GOT3 (cell line): Measurements from ENCODE around the gene TMPRSS3.

ENCODE experiments used
- DNase-seq: peaks from one replicate; lab custom pipeline; 2025; ENCODE audit warnings: mixed read lengths; lab: John Stamatoyannopoulos, UW

TMPRSS3 gene

DNA sequence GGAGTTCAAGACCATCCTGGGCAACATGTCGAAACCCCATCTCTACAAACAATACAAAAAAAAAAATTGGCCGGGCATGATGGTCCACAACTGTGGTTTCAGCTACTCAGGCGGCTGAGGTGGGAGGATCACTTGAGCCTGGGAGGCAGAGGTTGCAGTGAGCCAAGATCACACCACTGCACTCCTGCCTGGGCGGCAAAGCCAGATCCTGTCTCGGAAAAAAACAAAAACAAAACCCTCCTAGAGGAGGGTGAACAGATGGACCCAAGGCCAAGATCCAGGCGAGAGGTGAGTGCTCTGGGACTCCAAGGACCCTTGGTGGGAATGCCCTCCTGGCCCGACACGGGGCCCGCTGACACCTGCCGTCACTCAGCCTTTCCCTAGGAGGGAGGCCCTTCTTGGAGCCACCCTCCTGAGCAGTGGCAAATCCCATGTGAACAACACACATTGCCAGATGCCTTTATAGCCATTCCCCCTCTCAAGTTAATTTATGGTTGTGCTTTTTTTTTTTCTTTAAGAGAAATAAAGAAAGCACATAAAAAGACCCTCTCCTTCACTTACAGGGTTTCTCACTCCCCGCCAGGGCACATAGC is 45.4 kb downstream of the TMPRSS3 start:
- no peak for DNase-seq

DNA sequence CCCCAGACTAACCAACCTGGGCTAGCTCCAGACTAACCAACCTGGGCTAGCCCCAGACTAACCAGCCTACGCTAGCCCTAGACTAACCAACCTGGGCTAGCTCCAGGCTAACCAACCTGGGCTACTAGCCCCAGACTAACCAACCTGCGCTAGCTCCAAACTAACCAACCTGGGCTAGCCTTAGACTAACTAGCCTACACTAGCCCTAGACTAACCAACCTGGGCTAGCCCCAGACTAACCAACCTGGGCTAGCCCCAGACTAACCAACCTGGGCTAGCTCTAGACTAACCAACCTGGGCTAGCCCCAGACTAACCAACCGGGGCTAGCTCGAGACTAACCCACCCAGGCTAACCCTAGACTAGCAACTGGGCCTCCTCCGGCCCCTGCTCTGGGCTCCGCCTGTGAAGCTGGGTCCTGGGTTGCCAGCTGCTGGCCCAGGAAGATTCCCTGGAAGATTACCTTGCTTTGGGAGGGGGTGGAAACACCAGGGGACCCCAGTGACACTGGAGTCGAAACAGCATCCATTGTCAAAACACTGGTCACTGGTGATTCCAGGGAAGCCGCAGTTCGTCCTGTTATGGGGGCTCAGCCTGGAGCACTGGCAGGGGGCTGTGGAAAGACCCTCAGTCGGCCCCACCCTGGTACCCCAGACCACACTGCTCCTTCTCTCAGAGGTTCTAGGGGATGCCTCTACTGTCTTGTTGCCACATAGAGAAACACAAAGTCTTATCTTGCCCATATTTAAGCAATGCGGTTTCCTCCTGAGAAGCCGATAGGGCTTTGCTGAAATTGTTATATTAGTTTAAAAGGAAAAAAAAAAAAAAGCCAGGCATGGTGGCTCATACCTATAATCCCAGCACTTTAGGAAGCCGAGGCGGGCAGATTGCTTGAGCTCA is 46.2 kb downstream of the TMPRSS3 start:
- no peak for DNase-seq

DNA sequence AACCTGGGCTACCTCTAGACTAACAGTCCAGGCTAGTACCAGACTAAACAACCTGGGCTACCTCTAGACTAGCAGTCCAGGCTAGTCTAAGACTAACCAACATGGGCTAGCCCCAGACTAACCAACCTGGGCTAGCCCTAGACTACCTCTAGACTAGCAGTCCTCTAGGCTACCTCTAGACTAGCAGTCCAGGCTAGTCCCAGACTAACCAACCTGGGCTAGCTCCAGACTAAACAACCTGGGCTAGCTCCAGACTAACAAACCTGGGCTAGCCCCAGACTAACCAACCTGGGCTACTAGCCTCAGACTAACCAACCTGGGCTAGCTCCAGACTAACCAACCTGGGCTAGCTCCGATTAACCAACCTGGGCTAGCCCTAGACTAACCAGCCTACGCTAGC is 47.1 kb downstream of the TMPRSS3 start:
- no peak for DNase-seq

DNA sequence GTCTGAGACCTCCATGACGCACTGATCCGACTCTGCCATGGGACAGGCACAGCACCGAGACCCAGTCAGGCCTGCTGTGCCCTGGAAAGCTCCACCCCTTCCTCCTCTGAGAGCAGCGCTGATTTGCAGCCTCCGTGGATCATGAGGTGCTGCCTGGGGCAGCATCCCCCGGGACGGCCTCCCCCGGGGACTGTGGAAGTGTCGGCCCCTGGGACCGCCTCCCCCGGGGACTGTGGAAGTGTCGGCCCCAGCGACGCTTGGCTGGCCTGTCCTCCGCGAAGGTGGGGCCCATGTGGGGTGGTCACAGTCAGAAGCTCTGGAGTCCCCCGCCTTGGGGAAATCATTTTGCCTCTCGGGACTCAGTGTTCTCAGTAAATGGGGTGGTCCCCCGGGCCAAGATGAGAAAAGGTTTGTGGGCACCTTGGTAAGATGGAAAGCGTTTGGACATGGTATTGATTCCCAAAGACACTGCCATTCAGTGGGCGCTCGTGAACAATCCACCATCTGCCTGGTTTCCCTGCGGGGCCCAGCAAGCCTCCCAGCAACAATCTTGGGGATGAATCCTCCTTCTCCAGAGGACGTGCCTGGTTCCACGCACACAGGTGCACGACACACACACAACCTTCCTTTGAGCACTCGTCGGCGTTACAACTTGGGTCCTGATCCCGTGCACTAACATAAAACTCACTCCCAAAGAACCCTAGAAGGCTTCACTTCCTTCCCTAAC is 48.1 kb downstream of the TMPRSS3 start:
- DNase-seq = no peak

- no peak for DNase-seq
These were observed 48.8 kb downstream of the TMPRSS3 start for GRCh38 chr21:42346866-42347600.

DNA sequence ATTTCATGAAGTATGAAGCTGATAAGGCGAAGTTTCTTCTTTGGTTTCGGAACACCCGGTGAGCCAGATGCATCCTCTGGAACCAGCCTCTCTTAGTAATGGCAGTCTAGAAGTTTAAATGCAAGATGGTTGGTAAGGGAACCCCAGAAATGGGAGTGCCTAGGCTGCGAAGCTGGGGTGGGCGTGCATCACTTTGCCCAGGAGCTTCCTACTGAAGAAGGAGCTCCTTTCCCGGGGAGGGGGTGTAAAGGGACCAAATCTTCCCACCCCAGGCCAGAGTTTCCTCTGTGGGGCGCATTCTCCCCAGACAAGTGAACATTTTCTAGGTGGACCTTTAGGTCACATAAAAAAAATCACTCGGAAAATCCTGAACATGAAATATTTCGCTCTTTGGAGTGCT is 49.4 kb downstream of the TMPRSS3 start:
- DNase-seq = no peak

GRCh38 chr21:42344631-42345030 is 51.2 kb downstream of the TMPRSS3 start:
- DNase-seq = no peak

GRCh38 chr21:42343963-42344510 is 51.8 kb downstream of the TMPRSS3 start:
- no peak for DNase-seq

DNA sequence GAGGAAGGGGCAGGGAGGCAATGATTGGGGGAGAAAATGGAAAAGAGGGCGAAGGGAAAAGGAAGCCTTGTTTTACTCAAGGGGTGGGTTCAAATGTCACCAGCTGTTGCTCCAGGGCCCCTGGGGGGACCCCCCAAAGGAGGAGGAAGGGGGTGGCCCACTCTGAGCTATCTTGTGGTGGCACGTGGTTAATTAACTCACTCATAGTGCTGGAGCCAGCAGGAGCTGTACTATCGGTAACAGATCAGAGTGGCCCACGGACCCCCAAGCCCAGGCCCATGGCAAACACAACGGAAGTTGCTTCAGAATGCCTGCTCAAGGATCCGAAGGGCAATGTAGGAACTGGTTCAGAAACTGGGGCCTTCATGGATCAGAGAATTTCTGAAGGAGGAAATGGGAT is 52.3 kb downstream of the TMPRSS3 start:
- no peak for DNase-seq

- no peak for DNase-seq
These were observed 52.8 kb downstream of the TMPRSS3 start for GRCh38 chr21:42343101-42343500.

- no peak for DNase-seq
These were observed 53.9 kb downstream of the TMPRSS3 start for GRCh38 chr21:42341776-42342542.

DNA sequence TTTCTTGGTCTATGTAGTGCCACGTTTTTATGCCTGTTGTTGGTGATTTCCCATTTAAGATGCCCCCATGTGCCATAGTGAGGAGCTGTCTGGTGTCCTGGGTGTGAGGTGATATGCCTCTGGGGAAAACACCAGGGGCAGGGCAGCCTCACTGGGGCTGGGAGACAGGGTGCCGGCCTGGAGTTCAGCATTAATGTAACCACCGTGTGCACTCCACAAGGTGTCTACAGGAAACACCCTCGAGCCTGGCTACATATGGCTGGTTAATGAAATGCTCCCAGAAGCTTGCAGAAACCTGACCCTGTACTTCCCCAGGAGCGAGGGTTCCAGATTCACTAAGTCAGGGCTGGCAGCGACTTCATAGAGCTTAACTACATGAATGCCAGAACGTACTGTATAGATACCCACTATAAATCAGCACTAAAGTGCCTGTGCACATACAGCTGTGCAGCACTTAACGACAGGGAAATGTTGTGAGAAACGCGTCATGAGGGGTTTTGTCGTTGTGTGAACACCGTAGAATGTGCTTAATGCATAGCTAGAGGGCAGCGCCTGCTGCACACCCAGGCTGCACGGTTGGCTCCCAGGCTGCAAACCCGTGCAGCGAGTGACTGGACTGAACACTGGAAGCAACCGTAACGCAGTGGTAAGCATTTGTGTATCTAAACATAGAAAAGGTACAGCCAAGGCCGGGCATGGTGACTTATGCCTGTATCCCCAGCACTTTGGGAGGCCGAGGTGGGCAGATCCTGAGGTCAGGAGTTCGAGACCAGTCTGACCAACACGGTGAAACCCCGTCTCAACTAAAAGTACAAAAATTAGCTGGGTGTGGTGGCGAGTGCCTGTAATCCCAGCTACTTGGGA is 55.4 kb downstream of the TMPRSS3 start:
- no peak for DNase-seq

DNA sequence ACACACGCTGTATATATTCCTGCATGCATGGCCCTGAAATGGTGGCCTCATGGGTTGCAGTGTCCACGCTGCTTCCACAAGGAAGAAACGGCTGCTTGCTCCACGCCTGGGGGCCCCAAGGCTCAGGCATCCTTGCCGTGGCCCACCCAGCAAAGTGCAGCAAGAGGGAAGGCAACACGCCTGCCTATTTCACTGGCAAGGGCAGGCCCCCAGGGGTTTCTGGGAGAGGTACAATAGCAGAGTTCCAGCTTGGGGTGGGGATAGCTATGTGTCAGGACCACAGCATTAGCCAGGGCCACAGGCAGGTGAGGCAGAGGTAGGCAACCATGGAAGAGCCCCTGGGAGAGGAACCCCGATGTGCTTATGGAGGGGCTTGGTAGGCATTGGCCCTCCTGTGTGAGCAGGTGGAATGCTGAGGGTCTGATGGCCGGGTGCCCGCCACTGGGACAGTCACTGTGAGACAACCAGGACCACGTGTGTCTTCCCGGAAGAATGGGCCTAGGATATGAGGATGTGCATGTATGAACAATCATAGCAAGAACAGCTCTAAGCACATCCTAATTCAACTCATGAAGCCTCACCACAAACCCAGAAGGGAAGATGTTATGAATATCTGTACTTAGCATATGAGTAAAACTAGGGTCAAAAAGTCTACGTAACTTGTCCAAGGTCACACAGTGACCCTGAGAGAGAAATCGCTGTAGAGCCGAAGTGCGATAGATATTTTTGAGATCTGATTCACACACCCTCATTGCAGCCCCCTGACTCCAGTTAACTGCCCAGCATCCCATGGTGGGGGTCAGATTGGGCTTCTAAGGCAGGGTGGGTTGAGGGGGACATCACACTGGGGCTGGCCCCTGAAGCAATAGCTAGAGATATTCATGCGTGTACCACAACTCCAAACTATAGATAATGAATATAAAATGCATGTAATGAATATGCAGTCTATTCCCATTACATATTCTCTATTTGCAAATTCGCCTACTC is 56.8 kb downstream of the TMPRSS3 start:
- DNase-seq = no peak

DNA sequence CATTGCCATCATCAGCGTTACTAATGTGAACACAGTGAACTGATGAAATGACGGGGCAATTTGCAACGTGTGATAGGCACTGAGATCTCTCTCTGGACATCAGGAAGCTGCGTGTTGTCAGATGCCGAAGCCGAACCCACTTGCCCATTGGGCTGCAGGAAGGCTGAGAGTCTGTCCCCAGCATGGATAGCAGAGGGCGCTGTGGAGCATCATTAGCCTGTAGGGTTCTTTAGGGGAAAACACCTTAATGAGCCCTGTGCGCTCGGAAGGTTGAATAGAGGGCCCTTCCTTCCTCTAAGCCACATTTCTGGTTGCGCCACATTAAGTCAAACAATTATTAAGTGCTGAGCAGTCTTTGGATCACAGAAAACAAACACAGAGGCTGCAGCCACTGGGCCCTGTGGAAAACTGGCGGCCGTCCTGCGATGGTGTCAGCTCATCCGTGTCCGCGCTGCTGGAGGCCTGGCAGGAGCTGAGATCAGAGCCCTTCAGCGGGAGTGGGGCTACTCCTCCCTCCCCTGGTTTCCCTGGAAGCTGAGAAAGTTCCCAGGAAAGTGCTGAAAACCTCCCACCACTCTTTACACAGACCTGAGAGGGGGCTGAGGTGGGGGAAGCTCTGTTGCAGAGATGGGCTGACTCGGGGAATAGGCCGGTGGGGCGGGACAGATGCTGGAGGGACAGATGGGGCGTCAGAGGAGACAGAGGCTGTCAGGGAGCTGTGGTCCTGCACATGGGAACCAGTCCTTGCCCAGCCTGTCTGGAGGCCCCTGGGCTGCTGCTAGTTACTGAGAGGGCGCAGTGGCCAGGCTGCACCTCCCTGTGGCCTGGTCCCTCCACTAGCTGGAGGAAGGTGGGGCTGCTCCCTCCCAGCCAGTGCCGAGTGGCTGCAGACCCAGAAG is 57.8 kb downstream of the TMPRSS3 start:
- no peak for DNase-seq

- DNase-seq = no peak
These were observed 58.6 kb downstream of the TMPRSS3 start for GRCh38 chr21:42337276-42337675.

DNA sequence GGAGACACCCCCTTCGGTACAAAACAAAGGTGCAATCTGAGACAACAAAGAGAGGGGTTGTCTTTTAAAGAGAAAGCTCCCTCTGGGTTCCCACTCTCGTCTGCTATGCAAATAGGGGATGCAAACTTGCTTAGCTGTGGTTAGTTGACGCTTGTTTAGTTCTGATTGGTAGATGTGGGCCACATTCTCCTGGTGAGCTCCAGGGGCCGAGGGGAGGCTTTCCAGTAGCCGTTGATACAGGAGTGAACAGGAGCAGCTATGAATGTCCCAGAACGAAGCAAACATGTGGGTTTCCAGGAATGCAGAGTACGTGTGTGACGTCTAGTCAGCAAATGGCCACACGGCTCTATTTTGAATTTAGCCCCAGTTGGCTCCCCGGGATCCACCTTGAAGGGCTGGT is 59.8 kb downstream of the TMPRSS3 start:
- no peak for DNase-seq

- DNase-seq = no peak
These were observed 63.1 kb downstream of the TMPRSS3 start for GRCh38 chr21:42332557-42333317.
